Activated gamma-delta T cell treated with anti-CD3 and anti-CD28 coated beads, Interleukin-2, amount 50 U/mL, for 16 hours (primary cell): Measurements from ENCODE around the gene SP7.
A peak's percentile ranks its signal among the peaks of the same experiment; 100 is the strongest.
"Not testable (repeated sequence)": the region's sequence is repeated elsewhere in the genome, so short reads cannot be mapped to it uniquely, and the experiment has no call there.

Experiments
- DNase-seq: peaks from one replicate; pipeline ENCODE4 v3.0.0-alpha.2; 2020; ENCODE audit warnings: low read depth

Gene SP7

DNA sequence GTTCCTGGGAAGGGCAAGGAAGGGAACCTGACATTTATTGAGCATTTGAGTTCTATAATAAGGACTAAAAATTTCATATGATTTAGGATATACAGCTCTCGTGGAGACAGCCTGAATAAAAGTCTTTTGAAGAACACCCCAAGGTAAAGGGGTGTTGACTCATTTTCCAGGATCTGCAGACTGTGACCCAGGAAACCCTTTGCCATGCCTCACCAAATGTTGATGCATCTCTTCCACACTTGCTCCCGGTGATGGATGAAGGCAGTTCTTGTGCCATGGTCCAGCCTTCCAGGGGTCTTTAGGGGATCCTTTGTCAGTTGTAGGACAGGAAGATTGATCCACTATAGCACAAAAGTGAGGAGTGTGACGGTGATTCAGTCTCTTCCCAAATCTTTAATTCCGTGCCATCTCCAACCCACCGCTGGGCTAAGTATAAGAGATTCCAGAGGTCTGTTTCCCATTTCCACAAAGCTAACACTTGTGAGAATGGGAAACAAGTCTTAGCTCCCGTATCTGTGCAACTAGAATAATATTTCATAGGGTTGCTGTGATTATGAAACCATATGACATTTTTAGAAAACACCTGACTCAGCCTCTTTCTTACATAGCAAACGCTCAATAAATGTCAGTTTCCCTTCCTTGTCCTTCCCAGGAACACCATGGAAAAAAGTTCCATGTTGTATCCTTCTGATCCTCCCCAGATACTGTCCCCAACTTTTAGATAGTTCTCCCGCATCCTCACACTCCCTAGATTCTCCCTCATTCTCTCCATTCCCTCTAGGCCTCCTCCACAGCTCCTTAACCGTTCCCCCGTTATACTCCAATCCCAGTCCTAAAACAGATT lies 15.6 kb downstream of the SP7 start:
- DNase-seq = no peak

DNA sequence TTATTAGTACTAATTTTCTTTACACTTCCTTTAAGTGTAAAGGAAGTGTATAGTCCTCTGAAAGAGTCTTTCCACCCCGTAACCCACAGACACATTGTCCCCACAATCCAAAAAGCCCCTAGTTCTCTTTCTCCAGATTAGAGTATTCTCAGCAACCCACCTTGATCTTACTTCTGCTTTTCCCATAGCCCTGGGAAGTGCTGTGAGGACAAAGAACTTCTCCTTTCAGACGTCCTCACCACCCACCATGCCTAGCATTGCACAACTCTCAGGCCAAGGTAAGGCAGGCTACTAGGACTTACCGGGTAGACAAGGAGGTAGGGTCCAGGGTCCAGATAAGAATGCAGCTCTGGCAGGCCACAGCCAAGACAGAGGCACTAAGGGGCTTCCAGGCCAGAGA lies 22.2 kb downstream of the SP7 start:
- no peak for DNase-seq

- DNase-seq = no peak
Measured at GRCh38 chr12:53308276-53308675, 27.9 kb downstream of the SP7 start.

- DNase-seq = no peak
Measured at GRCh38 chr12:53306826-53307225, 29.3 kb downstream of the SP7 start.

GRCh38 chr12:53302903-53303302 lies 33.3 kb downstream of the SP7 start:
- no peak for DNase-seq

DNA sequence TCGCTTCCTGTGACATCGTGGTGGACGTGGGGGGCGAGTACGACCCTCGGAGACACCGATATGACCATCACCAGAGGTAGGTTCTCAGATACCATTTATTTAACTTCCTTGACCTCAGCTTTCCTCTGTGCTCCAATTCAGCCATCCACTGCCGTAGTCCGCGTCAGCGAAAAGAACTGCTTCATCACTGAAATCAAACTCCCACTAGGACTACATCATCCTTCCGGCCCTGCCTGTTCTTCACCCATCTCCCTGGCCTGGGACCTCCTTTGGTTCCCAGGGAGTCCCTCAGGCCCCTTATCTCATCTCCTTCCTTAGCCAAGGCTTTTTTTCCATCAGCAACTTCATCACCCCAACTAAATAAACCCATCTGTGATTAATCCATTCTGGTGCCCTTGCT lies 36.0 kb downstream of the SP7 start:
- DNase-seq = no peak

DNA sequence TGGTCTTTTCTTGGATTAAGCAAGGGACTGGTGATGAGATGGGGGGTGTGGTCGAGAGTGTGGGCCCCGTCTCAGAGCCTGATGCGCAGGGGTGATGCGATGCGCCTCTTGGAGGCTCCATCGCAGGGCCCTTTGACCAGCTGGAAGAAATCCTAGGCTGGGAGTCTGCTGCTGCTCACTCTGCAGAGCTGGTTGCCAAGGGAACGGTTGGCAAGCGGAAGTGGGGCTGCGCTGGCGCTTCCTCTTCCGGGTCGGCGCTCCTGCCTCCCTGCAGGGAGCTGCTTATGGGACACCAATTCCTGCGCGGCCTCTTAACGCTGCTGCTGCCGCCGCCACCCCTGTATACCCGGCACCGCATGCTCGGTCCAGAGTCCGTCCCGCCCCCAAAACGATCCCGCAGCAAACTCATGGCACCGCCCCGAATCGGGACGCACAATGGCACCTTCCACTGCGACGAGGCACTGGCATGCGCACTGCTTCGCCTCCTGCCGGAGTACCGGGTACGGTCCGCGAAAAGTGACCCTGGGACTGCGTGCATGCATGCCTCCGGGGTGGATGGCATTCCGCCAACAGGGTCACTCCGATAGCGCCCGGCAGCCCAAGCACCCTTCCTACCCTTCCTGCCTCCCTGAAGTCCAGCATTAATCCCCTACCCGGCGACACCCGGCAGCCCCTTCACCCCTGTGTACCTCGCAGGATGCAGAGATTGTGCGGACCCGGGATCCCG lies 36.5 kb downstream of the SP7 start, which contains the start of gene MYG1:
Gene MYG1 (plus strand): TSS at position 242 of the 727 bp plus-strand sequence. CDS start 43 bp downstream, at position 285.
- DNase-seq = peak; percentile 68

DNA sequence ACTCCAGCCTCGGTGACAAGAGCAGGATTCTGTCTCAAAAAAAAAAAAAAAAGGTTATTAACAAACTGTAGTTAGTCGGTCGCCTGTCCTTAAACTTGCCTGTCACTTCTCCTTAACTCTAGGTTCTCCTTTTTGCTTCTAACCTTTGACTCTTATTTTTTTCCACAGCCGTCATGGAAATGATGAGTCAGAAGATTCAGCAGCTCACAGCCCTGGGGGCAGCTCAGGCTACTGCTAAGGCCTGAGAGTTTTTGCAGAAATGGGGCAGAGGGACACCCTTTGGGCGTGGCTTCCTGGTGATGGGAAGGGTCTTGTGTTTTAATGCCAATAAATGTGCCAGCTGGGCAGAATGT lies 37.1 kb downstream of the SP7 start:
- DNase-seq = peak; percentile 9

- DNase-seq = no peak
Measured at GRCh38 chr12:53298164-53298563, 38.0 kb downstream of the SP7 start.

GRCh38 chr12:53297106-53297505 lies 39.0 kb downstream of the SP7 start:
- DNase-seq = not testable (repeated sequence)

DNA sequence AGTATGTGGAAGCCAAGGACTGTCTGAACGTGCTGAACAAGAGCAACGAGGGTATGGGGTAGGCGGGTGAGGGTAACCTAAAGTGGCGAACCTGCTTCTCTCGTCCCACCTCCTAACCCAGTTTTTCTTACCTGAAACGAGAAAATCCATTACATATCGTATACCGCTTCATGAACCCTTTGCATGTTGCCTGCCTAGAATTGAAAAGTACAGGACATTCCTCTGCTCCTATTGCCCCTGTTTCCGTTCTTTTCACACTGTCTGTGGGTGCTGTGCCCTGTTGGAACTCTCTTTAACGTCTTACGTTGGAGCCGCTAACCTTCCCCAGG lies 40.3 kb downstream of the SP7 start:
- no peak for DNase-seq

DNA sequence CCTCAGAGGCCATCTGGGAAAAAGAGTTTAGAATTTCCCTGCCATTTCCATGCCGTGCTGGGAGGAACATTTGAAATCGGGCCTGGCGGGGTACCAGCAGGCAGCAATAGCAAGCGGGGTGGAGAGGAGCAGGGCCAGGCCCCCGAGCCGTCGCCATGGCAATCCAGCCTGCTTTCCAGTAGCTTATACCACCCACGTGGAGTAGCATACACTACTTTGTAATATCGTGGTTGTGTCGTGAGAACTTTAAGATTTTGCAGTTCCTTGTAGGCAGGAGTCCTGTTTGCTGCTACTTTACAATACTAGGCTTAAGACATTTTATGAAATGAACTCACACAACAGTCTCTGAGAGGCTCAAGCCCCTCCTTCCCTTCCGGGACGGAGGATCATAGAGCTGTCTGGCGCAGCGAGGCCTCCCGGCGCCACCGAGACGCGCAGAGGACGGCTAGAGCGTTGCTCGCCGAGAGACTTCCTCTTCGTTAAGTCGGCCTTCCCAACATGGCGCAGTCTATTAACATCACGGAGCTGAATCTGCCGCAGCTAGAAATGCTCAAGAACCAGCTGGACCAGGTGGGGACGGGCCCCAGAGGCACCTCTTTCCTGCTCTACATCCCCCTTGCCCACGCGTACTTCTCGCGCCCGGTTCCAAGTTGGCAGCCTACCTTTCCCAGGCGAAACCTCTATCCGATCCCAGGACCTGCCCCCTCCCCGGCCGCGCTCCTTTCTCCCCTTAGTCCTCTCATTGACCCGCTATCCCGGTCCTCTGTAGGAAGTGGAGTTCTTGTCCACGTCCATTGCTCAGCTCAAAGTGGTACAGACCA lies 40.9 kb downstream of the SP7 start, which contains the start of gene PFDN5:
Gene PFDN5 (plus strand): TSS at position 473 of the 821 bp plus-strand sequence. CDS start 26 bp downstream, at position 499.
- DNase-seq = peak; percentile 76

- DNase-seq = no peak
Measured at GRCh38 chr12:53292426-53292825, 43.7 kb downstream of the SP7 start.

GRCh38 chr12:53290661-53291060 lies 45.5 kb downstream of the SP7 start:
- DNase-seq = no peak

DNA sequence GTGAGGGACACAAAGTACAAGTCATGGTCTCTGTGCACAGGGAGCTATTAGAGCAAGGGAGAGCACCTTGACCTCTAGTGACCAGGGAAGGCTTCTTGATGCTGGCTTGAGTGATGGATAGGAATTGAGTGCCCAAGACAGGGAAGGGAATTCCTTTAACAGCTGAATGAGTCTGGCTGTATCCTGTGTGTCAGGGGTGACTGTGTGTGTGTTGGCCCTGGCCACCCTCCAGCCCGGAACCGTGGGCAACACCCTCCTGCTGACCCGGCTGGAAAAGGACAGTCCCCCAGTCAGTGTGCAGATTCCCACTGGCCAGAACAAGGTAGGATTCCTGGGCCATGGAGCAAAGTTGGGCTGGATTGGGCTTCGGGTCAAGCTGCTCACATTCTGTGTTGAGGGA lies 46.3 kb downstream of the SP7 start:
- DNase-seq = no peak

DNA sequence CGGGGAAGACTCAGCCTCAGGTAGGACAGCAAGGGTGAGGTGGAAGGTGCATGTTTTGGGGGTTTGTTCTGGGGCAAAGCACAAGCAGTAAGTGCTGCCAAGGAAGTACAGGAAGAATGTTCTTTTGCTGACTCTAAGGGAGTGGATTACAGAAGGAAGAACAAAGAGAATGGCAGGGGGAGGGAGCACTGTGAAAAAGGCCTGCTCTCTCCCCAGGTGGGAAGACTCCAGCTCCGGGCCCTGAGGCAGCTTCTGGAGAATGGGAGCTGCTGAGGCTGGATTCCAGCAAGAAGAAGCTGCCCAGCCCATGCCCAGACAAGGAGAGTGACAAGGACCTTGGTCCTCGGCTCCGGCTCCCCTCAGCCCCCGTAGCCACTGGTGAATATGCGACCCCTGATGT lies 47.8 kb downstream of the SP7 start:
- DNase-seq = no peak

GRCh38 chr12:53287741-53288216 lies 48.4 kb downstream of the SP7 start:
- DNase-seq = peak; percentile 63

GRCh38 chr12:53286448-53286847 lies 49.7 kb downstream of the SP7 start:
- DNase-seq = no peak

- DNase-seq = no peak
Measured at GRCh38 chr12:53279888-53280498, 56.2 kb downstream of the SP7 start.

DNA sequence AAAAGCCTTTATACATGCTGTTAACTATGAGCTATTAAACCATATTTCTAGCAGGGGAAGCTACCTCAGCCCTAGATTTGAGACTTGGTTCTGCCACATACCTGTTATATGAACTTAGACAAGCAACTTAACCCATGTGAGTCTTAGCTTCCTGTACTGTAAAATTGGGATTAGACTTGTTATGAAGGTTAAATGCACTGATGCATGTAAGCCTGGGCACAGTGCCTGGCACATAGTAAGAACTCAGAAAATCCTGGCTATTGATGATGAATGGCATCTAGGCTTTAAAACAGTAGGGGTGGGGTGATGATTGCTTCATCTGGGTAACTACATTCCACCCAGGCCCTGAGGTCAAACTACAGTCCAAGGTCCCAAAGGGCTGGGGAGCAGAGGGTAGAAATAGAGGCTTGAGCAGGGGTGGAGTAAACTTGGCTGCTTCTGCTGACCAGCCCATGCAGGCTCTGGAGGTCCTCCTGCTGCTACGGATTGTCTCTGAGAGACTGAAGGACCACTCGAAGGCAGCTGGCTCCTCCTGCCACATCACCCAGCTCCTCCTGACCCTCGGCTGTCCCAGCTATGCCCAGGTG lies 56.8 kb downstream of the SP7 start:
- no peak for DNase-seq

- no peak for DNase-seq
Measured at GRCh38 chr12:53277981-53278380, 58.2 kb downstream of the SP7 start.
